Esophagus squamous epithelium (tissue), 5 donors: ENCODE data around the gene CCR2. TPM values are rescaled to one million over a fixed set of nuclear protein-coding genes. Genes with fewer than 3 reads are reported as not detected.
"Not testable (repeated sequence)": the region's sequence is repeated elsewhere in the genome, so short reads cannot be mapped to it uniquely, and the experiment has no call there.

ENCODE experiments used
- DNase-seq: peaks from one replicate; lab custom pipeline; 2025; lab: John Stamatoyannopoulos, UW
- H3K27ac ChIP-seq, 4 donors: fragments of 200-600 bp; sonication (generic); one replicate each; pipeline ENCODE4 v1.5.1; 2016 to 2019; ENCODE audit warnings: mild to moderate bottlenecking in 1 of 4
- H3K27me3 ChIP-seq, 4 donors: fragments of 200-600 bp; sonication (generic); 1 replicate in 3 of 4; 2 replicates in 1 of 4; pipeline versions ENCODE4 v1.5.1 to v1.6.0; 2017 to 2021; ENCODE audit warnings: antibody characterized with exemption in 1 of 4
- H3K36me3 ChIP-seq, 3 donors: fragments of 200-600 bp; sonication (generic); one replicate each; pipeline ENCODE4 v1.5.1; 2016 to 2019
- H3K4me1 ChIP-seq, 3 donors: fragments of 200-600 bp; sonication (generic); one replicate each; pipeline ENCODE4 v1.5.1; 2017 to 2019
- H3K4me3 ChIP-seq, 4 donors: fragments of 200-600 bp; sonication (generic); 1 replicate in 3 of 4; 2 replicates in 1 of 4; pipeline ENCODE4 v1.5.1; 2016 to 2019; ENCODE audit warnings: mild to moderate bottlenecking in 2 of 4, moderate library complexity in 1 of 4
- H3K9me3 ChIP-seq, 3 donors: fragments of 200-600 bp; sonication (generic); one replicate each; pipeline ENCODE4 v1.5.1; 2016 to 2019
- CTCF ChIP-seq, 6 experiments: fragments of 450-650 bp in 4 of 6; fragments of 200-600 bp in 2 of 6; sonication (generic) in 2 of 6; IDR thresholded peaks; one replicate each; pipeline ENCODE4 v1.5.1; 2016 to 2019; ENCODE audit warnings: antibody characterized with exemption in 6 of 6, mild to moderate bottlenecking in 4 of 6, moderate library complexity in 4 of 6
- POLR2A ChIP-seq, 4 donors: fragments of 450-650 bp; IDR thresholded peaks; one replicate each; pipeline ENCODE4 v1.6.1; 2017; ENCODE audit warnings: antibody characterized with exemption in 4 of 4, mild to moderate bottlenecking in 4 of 4, moderate library complexity in 3 of 4
- WGBS, 2 donors: methylation state at CpG; one replicate each; pipeline ENCODE4 v1.1.5; 2018; 5-methylcytosine and 5-hydroxymethylcytosine counted together
- intact Hi-C: fragments of 100-400 bp; cut with DNase I; formaldehyde crosslinking; loops from one replicate; pipeline ENCODE4 v1.15.0; 2022
- total RNA-seq, 4 donors: library from RNA; depleted of rRNA; stranded (reverse); fragments of >200 nt; gene quantifications; one replicate each; pipeline ENCODE4 v1.1.0, GENCODE V29; 2016
- donor health status: DM: yes; HTN: yes; CAD: no.

Gene CCR2
- total RNA-seq, 4 donors from 2014 or later: 0.40 to 6.0 (median 1.9) TPM

- 77 to 95% methylated on average over 2 of the region's 2 CpGs for WGBS, 2 donors
- Histone ChIP-seq H3K4me1 (peaks cover 0 to 22% (median 3%) of the 10 kb centered on the region in 3 donors), H3K36me3 (no peaks in the 10 kb centered on the region), H3K27ac (no peak overlapping the region), H3K4me3 (no peak overlapping the region), H3K27me3 (peaks cover 0 to 4% (median 0%) of the 10 kb centered on the region in 4 donors), H3K9me3 (no peaks in the 10 kb centered on the region)
- intact Hi-C loops: no loop called here
- DNase-seq: no peak
- no peak for TF ChIP-seq CTCF (IDR thresholded peaks at IDR 0.05)
- TF ChIP-seq POLR2A (IDR thresholded peaks at IDR 0.05): no peak
Observed at GRCh38 chr3:46401579-46401978, 47.7 kb downstream of the CCR2 start.

- intact Hi-C loops, H3K9me3 ChIP-seq, H3K4me3 ChIP-seq, H3K36me3 ChIP-seq, H3K27me3 ChIP-seq, DNase-seq, H3K27ac ChIP-seq: not testable (repeated sequence)
- peaks cover 0 to 35% (median 3%) of the 10 kb centered on the region in 3 donors for H3K4me1 ChIP-seq
- WGBS, 2 donors: 86 to 89% methylated on average over 4 of the region's 4 CpGs
Observed at GRCh38 chr3:46402902-46403301, 49.0 kb downstream of the CCR2 start.

- TF ChIP-seq CTCF (IDR thresholded peaks at IDR 0.05) (no peak), POLR2A (IDR thresholded peaks at IDR 0.05) (no peak)
- Histone ChIP-seq H3K27ac (peak overlapping the region; percentile 48 to 89 (median 70)), H3K9me3 (no peaks in the 10 kb centered on the region), H3K4me3 (peak overlapping the region in 1 of 4 donors; percentile 33), H3K4me1 (peaks cover 0 to 40% (median 3%) of the 10 kb centered on the region in 3 donors), H3K36me3 (no peaks in the 10 kb centered on the region), H3K27me3 (peaks cover 0 to 4% (median 0%) of the 10 kb centered on the region in 4 donors)
- DNase-seq: no peak
- intact Hi-C loops: no loop called here
- 38 to 51% methylated on average over 11 of the region's 11 CpGs for WGBS, 2 donors
Observed at GRCh38 chr3:46405301-46406019, 51.5 kb downstream of the CCR2 start.

- 61 to 73% methylated on average over 4 of the region's 4 CpGs for WGBS, 2 donors
- Histone ChIP-seq H3K27ac (peak overlapping the region; percentile 55 to 89 (median 70)), H3K27me3 (peaks cover 0 to 4% (median 0%) of the 10 kb centered on the region in 4 donors), H3K4me3 (no peak overlapping the region), H3K9me3 (no peaks in the 10 kb centered on the region), H3K4me1 (peaks cover 0 to 40% (median 3%) of the 10 kb centered on the region in 3 donors), H3K36me3 (no peaks in the 10 kb centered on the region)
- intact Hi-C loops: no loop called here
- TF ChIP-seq POLR2A (IDR thresholded peaks at IDR 0.05) (no peak), CTCF (IDR thresholded peaks at IDR 0.05) (no peak)
- no peak for DNase-seq
Observed at GRCh38 chr3:46406443-46406787, 52.5 kb downstream of the CCR2 start.

- Histone ChIP-seq H3K9me3 (no peaks in the 10 kb centered on the region), H3K27ac (peak within 1 kb of the TSS; percentile 55 to 89 (median 70)), H3K27me3 (peaks cover 0 to 4% (median 0%) of the 10 kb centered on the region in 4 donors), H3K4me1 (peaks cover 0 to 40% (median 3%) of the 10 kb centered on the region in 3 donors), H3K4me3 (peak within 1 kb of the TSS; percentile 3 to 57 (median 30)), H3K36me3 (no peaks in the 10 kb centered on the region)
- intact Hi-C loops: no loop called here
- 35 to 50% methylated on average over 13 to 14 of the region's 20 CpGs for WGBS, 2 donors
- TF ChIP-seq POLR2A (IDR thresholded peaks at IDR 0.05): peak in 2 of 4 donors; percentile 23 to 58
- TF ChIP-seq CTCF (IDR thresholded peaks at IDR 0.05): no peak
- peak; percentile 29 for DNase-seq
Observed at GRCh38 chr3:46406788-46407611, 53.1 kb downstream of the CCR2 start, which contains the start of the genes CCR5AS and CCRL2. CCR5AS (minus strand) TSS chr3:46407066. CCRL2 (plus strand) TSS chr3:46407259; CDS start chr3:46408080, 821 bp downstream.
